ENCODE data around the gene UBQLN1. TPM values are rescaled to one million over a fixed set of nuclear protein-coding genes. Genes with fewer than 3 reads are reported as not detected.

Gene UBQLN1
- 60.3 and 83.3 TPM in 2 replicates for polyA plus RNA-seq (2012; rRNA removed)
- 73.5 and 80.4 TPM in 2 replicates for polyA plus RNA-seq (2012; cell fraction: cytosol; rRNA removed)
- polyA plus RNA-seq (2012; cell fraction: nucleus; rRNA removed), result 32.4 and 64.5 TPM in 2 replicates

- CTCF ChIA-PET, result interaction anchor here (0.6 to 1.8 kb wide), 9 partner anchors 21 to 543 kb away, joined by 3 to 7 read pairs (median 3); no protein-coding TSS in a partner anchor
- POLR2A ChIA-PET, result interaction anchor here (1.0 to 2.1 kb wide), 5 partner anchors 9 to 323 kb away, joined by 3 to 9 read pairs (median 5); partner anchors contain the start of gene IDNK
- TF ChIP-seq, protein P1, sequence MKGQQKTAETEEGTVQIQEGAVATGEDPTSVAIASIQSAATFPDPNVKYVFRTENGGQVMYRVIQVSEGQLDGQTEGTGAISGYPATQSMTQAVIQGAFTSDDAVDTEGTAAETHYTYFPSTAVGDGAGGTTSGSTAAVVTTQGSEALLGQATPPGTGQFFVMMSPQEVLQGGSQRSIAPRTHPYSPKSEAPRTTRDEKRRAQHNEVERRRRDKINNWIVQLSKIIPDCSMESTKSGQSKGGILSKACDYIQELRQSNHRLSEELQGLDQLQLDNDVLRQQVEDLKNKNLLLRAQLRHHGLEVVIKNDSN (IDR thresholded peaks at IDR 0.05; ENCODE audit: borderline replicate concordance, low read depth), result no peak
- TF ChIP-seq GABPA (IDR thresholded peaks at IDR 0.05; ENCODE audit: low read depth) (peak; percentile 40), SIN3A (IDR thresholded peaks at IDR 0.05; ENCODE audit: borderline replicate concordance, low read depth, low read length) (peak; percentile 63; the same call in 1 of the 2 replicates), NFIC (IDR thresholded peaks at IDR 0.05; ENCODE audit: borderline replicate concordance) (no peak), NRF1 (IDR thresholded peaks at IDR 0.05; ENCODE audit: low read depth, low read length) (peak; percentile 79), CHD2 (IDR thresholded peaks at IDR 0.05; ENCODE audit: low read length, partially characterized antibody) (peak; percentile 81), FOSL2 (IDR thresholded peaks at IDR 0.05; ENCODE audit: borderline replicate concordance, low read depth) (no peak), MEF2A (IDR thresholded peaks at IDR 0.05; ENCODE audit: borderline replicate concordance, low read depth) (no peak), FOXJ3 (CRISPR knock-in tag; IDR thresholded peaks at IDR 0.05) (0 out of 2 replicates have a peak, but pooled peaks have one; percentile 18), CTCF (IDR thresholded peaks at IDR 0.05) (no peak), RXRA (IDR thresholded peaks at IDR 0.05; ENCODE audit: borderline replicate concordance, low read depth) (no peak), TCF12 (IDR thresholded peaks at IDR 0.05) (no peak), RAD21 (IDR thresholded peaks at IDR 0.05; ENCODE audit: low read length) (no peak), TAF1 (IDR thresholded peaks at IDR 0.05; ENCODE audit: borderline replicate concordance, low read depth, low read length) (peak; percentile 84), POLR2AphosphoS5 (IDR thresholded peaks at IDR 0.05; ENCODE audit: low read depth, low read length) (peak; percentile 88), PBX3 (IDR thresholded peaks at IDR 0.05) (no peak), TEAD4 (IDR thresholded peaks at IDR 0.05; ENCODE audit: borderline replicate concordance, insufficient read depth) (no peak), FOXM1 (IDR thresholded peaks at IDR 0.05; ENCODE audit: low read depth) (no peak), JUND (IDR thresholded peaks at IDR 0.05) (no peak)
- TF ChIP-seq, protein P2, sequence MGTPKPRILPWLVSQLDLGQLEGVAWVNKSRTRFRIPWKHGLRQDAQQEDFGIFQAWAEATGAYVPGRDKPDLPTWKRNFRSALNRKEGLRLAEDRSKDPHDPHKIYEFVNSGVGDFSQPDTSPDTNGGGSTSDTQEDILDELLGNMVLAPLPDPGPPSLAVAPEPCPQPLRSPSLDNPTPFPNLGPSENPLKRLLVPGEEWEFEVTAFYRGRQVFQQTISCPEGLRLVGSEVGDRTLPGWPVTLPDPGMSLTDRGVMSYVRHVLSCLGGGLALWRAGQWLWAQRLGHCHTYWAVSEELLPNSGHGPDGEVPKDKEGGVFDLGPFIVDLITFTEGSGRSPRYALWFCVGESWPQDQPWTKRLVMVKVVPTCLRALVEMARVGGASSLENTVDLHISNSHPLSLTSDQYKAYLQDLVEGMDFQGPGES (IDR thresholded peaks at IDR 0.05; ENCODE audit: low read depth, low read length), result no peak
- TF ChIP-seq, protein P3, sequence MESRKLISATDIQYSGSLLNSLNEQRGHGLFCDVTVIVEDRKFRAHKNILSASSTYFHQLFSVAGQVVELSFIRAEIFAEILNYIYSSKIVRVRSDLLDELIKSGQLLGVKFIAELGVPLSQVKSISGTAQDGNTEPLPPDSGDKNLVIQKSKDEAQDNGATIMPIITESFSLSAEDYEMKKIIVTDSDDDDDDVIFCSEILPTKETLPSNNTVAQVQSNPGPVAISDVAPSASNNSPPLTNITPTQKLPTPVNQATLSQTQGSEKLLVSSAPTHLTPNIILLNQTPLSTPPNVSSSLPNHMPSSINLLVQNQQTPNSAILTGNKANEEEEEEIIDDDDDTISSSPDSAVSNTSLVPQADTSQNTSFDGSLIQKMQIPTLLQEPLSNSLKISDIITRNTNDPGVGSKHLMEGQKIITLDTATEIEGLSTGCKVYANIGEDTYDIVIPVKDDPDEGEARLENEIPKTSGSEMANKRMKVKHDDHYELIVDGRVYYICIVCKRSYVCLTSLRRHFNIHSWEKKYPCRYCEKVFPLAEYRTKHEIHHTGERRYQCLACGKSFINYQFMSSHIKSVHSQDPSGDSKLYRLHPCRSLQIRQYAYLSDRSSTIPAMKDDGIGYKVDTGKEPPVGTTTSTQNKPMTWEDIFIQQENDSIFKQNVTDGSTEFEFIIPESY (IDR thresholded peaks at IDR 0.05; ENCODE audit: borderline replicate concordance, low read depth), result no peak
- TF ChIP-seq, protein P4, sequence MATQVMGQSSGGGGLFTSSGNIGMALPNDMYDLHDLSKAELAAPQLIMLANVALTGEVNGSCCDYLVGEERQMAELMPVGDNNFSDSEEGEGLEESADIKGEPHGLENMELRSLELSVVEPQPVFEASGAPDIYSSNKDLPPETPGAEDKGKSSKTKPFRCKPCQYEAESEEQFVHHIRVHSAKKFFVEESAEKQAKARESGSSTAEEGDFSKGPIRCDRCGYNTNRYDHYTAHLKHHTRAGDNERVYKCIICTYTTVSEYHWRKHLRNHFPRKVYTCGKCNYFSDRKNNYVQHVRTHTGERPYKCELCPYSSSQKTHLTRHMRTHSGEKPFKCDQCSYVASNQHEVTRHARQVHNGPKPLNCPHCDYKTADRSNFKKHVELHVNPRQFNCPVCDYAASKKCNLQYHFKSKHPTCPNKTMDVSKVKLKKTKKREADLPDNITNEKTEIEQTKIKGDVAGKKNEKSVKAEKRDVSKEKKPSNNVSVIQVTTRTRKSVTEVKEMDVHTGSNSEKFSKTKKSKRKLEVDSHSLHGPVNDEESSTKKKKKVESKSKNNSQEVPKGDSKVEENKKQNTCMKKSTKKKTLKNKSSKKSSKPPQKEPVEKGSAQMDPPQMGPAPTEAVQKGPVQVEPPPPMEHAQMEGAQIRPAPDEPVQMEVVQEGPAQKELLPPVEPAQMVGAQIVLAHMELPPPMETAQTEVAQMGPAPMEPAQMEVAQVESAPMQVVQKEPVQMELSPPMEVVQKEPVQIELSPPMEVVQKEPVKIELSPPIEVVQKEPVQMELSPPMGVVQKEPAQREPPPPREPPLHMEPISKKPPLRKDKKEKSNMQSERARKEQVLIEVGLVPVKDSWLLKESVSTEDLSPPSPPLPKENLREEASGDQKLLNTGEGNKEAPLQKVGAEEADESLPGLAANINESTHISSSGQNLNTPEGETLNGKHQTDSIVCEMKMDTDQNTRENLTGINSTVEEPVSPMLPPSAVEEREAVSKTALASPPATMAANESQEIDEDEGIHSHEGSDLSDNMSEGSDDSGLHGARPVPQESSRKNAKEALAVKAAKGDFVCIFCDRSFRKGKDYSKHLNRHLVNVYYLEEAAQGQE (IDR thresholded peaks at IDR 0.05; ENCODE audit: low read depth, low read length), result no peak
Observed at GRCh38 chr9:83707768-83708514, at the start of gene UBQLN1. UBQLN1 (minus strand) TSS chr9:83707958; CDS start chr9:83707679, 279 bp downstream.

More at GRCh38 chr9:83707768-83708514, at the start of gene UBQLN1:
- Histone ChIP-seq H3K79me2 (ENCODE audit: insufficient read depth) (peaks cover 54% of the 10 kb centered on the region), H3K27me3 (ENCODE audit: insufficient read depth) (no peaks in the 10 kb centered on the region), H3K9ac (peak within 1 kb of the TSS; percentile 95), H2AFZ (ENCODE audit: low read depth) (peak within 1 kb of the TSS; percentile 87), H3K27ac (ENCODE audit: low read depth in 2 of 2, low read length in 1 of 2) (peak within 1 kb of the TSS; percentile 98 to 99), H4K20me1 (ENCODE audit: insufficient read depth) (peaks cover 38% of the 10 kb centered on the region), H3K4me3 (ENCODE audit: low read depth in 2 of 2, low read length in 1 of 2) (peak within 1 kb of the TSS; percentile 81 to 95), H3K36me3 (replicated peaks in 1 of 2; ENCODE audit: control insufficient read depth in 1 of 2, insufficient read depth in 2 of 2, low read length in 1 of 2) (peaks cover 0 to 9% of the 10 kb centered on the region in 2 experiments), H3K9me2 (no peaks in the 10 kb centered on the region), H3F3A (replicated peaks; ENCODE audit: insufficient read depth) (no peaks in the 10 kb centered on the region), H3K9me3 (no peaks in the 10 kb centered on the region; the same call in 1 of the 2 replicates), H3K4me2 (peak within 1 kb of the TSS; percentile 86), H3K4me1 (ENCODE audit: control insufficient read depth in 1 of 2, insufficient read depth in 2 of 2, low read depth in 1 of 2, low read length in 1 of 2) (peaks cover 0 to 2% of the 10 kb centered on the region in 2 experiments; a peak in 2 of 4 replicates)
- peak; percentile 94 for DNase-seq
- WGBS (ENCODE audit: low lambda C conversion rate), result 2% methylated on average over 25 of the region's 67 CpGs
